H1 (cell line): ENCODE results near the gene RSAD1. TPM values are rescaled to one million over a fixed set of nuclear protein-coding genes. Genes with fewer than 3 reads are reported as not detected.
A peak's percentile ranks its signal among the peaks of the same experiment; 100 is the strongest.

ENCODE experiments used
- CTCF ChIA-PET: fragments of 300-600 bp; sonication (Branson Sonifier 250); formaldehyde crosslinking; loops from one replicate; lab custom pipeline; 2021; ENCODE audit not compliant: partially characterized antibody; lab: Charles Lee
- POLR2A ChIA-PET: fragments of 300-600 bp; sonication (Branson Sonifier 250); formaldehyde crosslinking; loops from one replicate; lab custom pipeline; 2021; ENCODE audit warnings: inconsistent platforms; ENCODE audit not compliant: partially characterized antibody; lab: Charles Lee
- DNase-seq, 2 experiments: peaks; one replicate each; pipeline versions ENCODE4 v3.0.0 to v3.0.0-alpha.2; 2010 to 2022; ENCODE audit warnings: low spot score in 2 of 2, low read depth in 1 of 2, mixed read lengths in 1 of 2
- FAIRE-seq: peaks from 2 replicates; lab custom pipeline; 2011; peaks lifted over from hg19 to GRCh38; lab: Jason Lieb, UNC
- H2AFZ ChIP-seq: 2 replicates; pipeline ENCODE4 v1.8.1; 2012; ENCODE audit warnings: low read length, inconsistent platforms
- H2AK5ac ChIP-seq: 2 replicates; pipeline ENCODE4 v1.6.1; 2013; ENCODE audit warnings: low read depth, low read length
- H2BK120ac ChIP-seq: replicated peaks from 2 replicates; pipeline ENCODE3; 2013; ENCODE audit warnings: low read depth, low read length, inconsistent platforms
- H2BK12ac ChIP-seq: 2 replicates; pipeline ENCODE4 v1.6.1; 2013; ENCODE audit warnings: low read depth, low read length
- H2BK15ac ChIP-seq: 2 replicates; pipeline ENCODE4 v1.6.1; 2013; ENCODE audit warnings: low read length
- H2BK20ac ChIP-seq: 2 replicates; pipeline ENCODE4 v1.6.1; 2013; ENCODE audit warnings: low read length
- H2BK5ac ChIP-seq: 2 replicates; pipeline ENCODE4 v1.6.1; 2013; ENCODE audit warnings: low read depth, low read length
- H3K14ac ChIP-seq: 2 replicates; pipeline ENCODE4 v1.6.1; 2013; ENCODE audit warnings: inconsistent platforms; ENCODE audit not compliant: insufficient read length
- H3K18ac ChIP-seq: 2 replicates; pipeline ENCODE4 v1.6.1; 2013; ENCODE audit warnings: low read length; ENCODE audit errors: extremely low read depth
- H3K23ac ChIP-seq: 2 replicates; pipeline ENCODE4 v1.6.1; 2013; ENCODE audit warnings: inconsistent platforms; ENCODE audit not compliant: insufficient read length
- H3K23me2 ChIP-seq: 2 replicates; pipeline ENCODE4 v1.6.1; 2013; ENCODE audit warnings: low read depth, low read length
- H3K27ac ChIP-seq: 2 replicates; pipeline ENCODE4 v1.6.1; 2011; ENCODE audit warnings: low read depth, low read length, inconsistent platforms
- H3K27me3 ChIP-seq, 4 experiments: replicated peaks in 1 of 4; 1 replicate in 1 of 4; 2 replicates in 3 of 4; pipeline versions ENCODE4 v1.6.1 to v1.8.1; 2011 to 2013; ENCODE audit warnings: low read length in 3 of 4, mild to moderate bottlenecking in 3 of 4, inconsistent platforms in 2 of 4, mixed read lengths in 2 of 4, moderate library complexity in 1 of 4; ENCODE audit not compliant: control insufficient read depth in 3 of 4, insufficient read depth in 3 of 4; ENCODE audit errors: extremely low read depth in 1 of 4
- H3K36me3 ChIP-seq, 4 experiments: 2 replicates each; pipeline versions ENCODE4 v1.6.1 to v1.8.1; 2011 to 2013; ENCODE audit warnings: mild to moderate bottlenecking in 4 of 4, low read length in 3 of 4, moderate library complexity in 2 of 4, control low read depth in 1 of 4, inconsistent platforms in 1 of 4; ENCODE audit not compliant: insufficient read depth in 4 of 4, control insufficient read depth in 2 of 4
- H3K4ac ChIP-seq: replicated peaks from 2 replicates; pipeline ENCODE3; 2013; ENCODE audit warnings: low read length, low read depth, mixed read lengths, inconsistent platforms; ENCODE audit not compliant: insufficient read length
- H3K4me1 ChIP-seq, 4 experiments: replicated peaks in 1 of 4; 1 replicate in 1 of 4; 2 replicates in 3 of 4; pipeline versions ENCODE4 v1.6.1 to v1.8.1; 2011 to 2013; ENCODE audit warnings: low read length in 3 of 4, inconsistent platforms in 2 of 4, mixed read lengths in 1 of 4; ENCODE audit not compliant: insufficient read depth in 4 of 4, control insufficient read depth in 3 of 4
- H3K4me2 ChIP-seq, 2 experiments: 2 replicates each; pipeline versions ENCODE4 v1.6.1 to v1.8.1; 2011 to 2013; ENCODE audit warnings: low read depth in 2 of 2, low read length in 2 of 2, control low read depth in 1 of 2, inconsistent platforms in 1 of 2, mild to moderate bottlenecking in 1 of 2; ENCODE audit not compliant: insufficient read depth in 1 of 2
- H3K4me3 ChIP-seq, 4 experiments: fragments of 200-600, 300-600 bp in 1 of 4; sonication (generic), shearing (Covaris generic), sonication (Bioruptor Twin) in 1 of 4; 2 replicates each; pipeline versions ENCODE4 v1.5.1 to v1.8.1; 2011 to 2016; ENCODE audit warnings: low read length in 4 of 4, low read depth in 3 of 4, control low read depth in 2 of 4, inconsistent platforms in 2 of 4, mild to moderate bottlenecking in 2 of 4, mixed read lengths in 1 of 4, moderate library complexity in 1 of 4; ENCODE audit not compliant: insufficient read depth in 2 of 4; ENCODE audit errors: extremely low read depth in 1 of 4
- H3K56ac ChIP-seq: replicated peaks from 2 replicates; pipeline ENCODE3; 2013; ENCODE audit warnings: low read depth, mild to moderate bottlenecking, mixed read lengths, low read length, inconsistent platforms; ENCODE audit not compliant: insufficient read length
- H3K79me1 ChIP-seq: 2 replicates; pipeline ENCODE4 v1.6.1; 2013; ENCODE audit warnings: low read depth, low read length, control low read depth
- H3K79me2 ChIP-seq, 2 experiments: 2 replicates each; pipeline versions ENCODE4 v1.6.1 to v1.8.1; 2012 to 2013; ENCODE audit warnings: low read length in 2 of 2, mild to moderate bottlenecking in 2 of 2, inconsistent platforms in 1 of 2; ENCODE audit not compliant: insufficient read depth in 2 of 2, control insufficient read depth in 1 of 2
- H3K9ac ChIP-seq, 4 experiments: replicated peaks in 1 of 4; 1 replicate in 1 of 4; 2 replicates in 3 of 4; pipeline versions ENCODE4 v1.6.1 to v1.8.1; 2011 to 2013; ENCODE audit warnings: low read depth in 3 of 4, low read length in 3 of 4, control low read depth in 2 of 4, mild to moderate bottlenecking in 2 of 4, moderate library complexity in 2 of 4, inconsistent platforms in 1 of 4; ENCODE audit errors: extremely low read depth in 1 of 4
- H3K9me3 ChIP-seq, 2 experiments: 2 replicates each; pipeline versions ENCODE4 v1.6.1 to v1.8.1; 2012 to 2013; ENCODE audit warnings: mild to moderate bottlenecking in 2 of 2, moderate library complexity in 2 of 2, control low read depth in 1 of 2, inconsistent platforms in 1 of 2, low read depth in 1 of 2, low read length in 1 of 2, mixed read lengths in 1 of 2; ENCODE audit not compliant: insufficient read depth in 2 of 2
- H4K20me1 ChIP-seq, 2 experiments: replicated peaks in 1 of 2; 2 replicates each; pipeline versions ENCODE3 to v1.8.1; 2011 to 2013; ENCODE audit warnings: inconsistent platforms in 2 of 2, low read length in 2 of 2, mild to moderate bottlenecking in 1 of 2; ENCODE audit not compliant: insufficient read depth in 2 of 2, control insufficient read depth in 1 of 2
- H4K5ac ChIP-seq: 2 replicates; pipeline ENCODE4 v1.6.1; 2013; ENCODE audit warnings: low read length, low read depth, mixed read lengths, inconsistent platforms; ENCODE audit not compliant: insufficient read length
- H4K8ac ChIP-seq: 2 replicates; pipeline ENCODE4 v1.8.0; 2013; ENCODE audit warnings: mild to moderate bottlenecking, moderate library complexity, low read length, inconsistent platforms; ENCODE audit not compliant: insufficient read depth; ENCODE audit errors: extremely low read depth
- H4K91ac ChIP-seq: replicated peaks from 2 replicates; pipeline ENCODE3; 2013; ENCODE audit warnings: low read length, mixed read lengths, inconsistent platforms; ENCODE audit not compliant: insufficient read length
- BCL11A ChIP-seq, 2 experiments: IDR thresholded peaks; one replicate each; pipeline ENCODE4 v1.6.1; 2011; ENCODE audit warnings: low read depth in 2 of 2, low read length in 2 of 2, mild to moderate bottlenecking in 2 of 2
- CHD1 ChIP-seq: IDR thresholded peaks from 2 replicates; pipeline ENCODE4 v1.6.1; 2012; ENCODE audit warnings: low read depth, low read length, improper control_type of control experiment
- CTCF ChIP-seq, 3 experiments: IDR thresholded peaks; 1 replicate in 2 of 3; 2 replicates in 1 of 3; pipeline versions ENCODE4 v1.5.1 to v1.6.1; 2011; ENCODE audit warnings: low read length in 3 of 3, mild to moderate bottlenecking in 3 of 3, inconsistent platforms in 2 of 3, low read depth in 1 of 3, moderate library complexity in 1 of 3; ENCODE audit not compliant: insufficient read depth in 1 of 3; ENCODE audit errors: control extremely low read depth in 1 of 3
- EGR1 ChIP-seq: IDR thresholded peaks from 2 replicates; pipeline ENCODE4 v1.6.1; 2011; ENCODE audit warnings: low read depth, low read length, borderline replicate concordance
- GABPA ChIP-seq: IDR thresholded peaks from 2 replicates; pipeline ENCODE4 v1.6.1; 2011; ENCODE audit warnings: mild to moderate bottlenecking, low read length, moderate library complexity, borderline replicate concordance; ENCODE audit not compliant: insufficient read depth
- HDAC6 ChIP-seq: IDR thresholded peaks from one replicate; pipeline ENCODE4 v1.7.1; 2012; ENCODE audit warnings: low read depth, mild to moderate bottlenecking, inconsistent platforms, low read length, moderate library complexity
- MAFK ChIP-seq: IDR thresholded peaks from 2 replicates; pipeline ENCODE4 v1.6.1; 2012; ENCODE audit warnings: low read depth, mild to moderate bottlenecking, improper control_type of control experiment, low read length
- MAX ChIP-seq: IDR thresholded peaks from 2 replicates; pipeline ENCODE4 v1.6.1; 2012; ENCODE audit warnings: inconsistent platforms
- POLR2A ChIP-seq, 2 experiments: IDR thresholded peaks; 1 replicate in 1 of 2; 2 replicates in 1 of 2; pipeline ENCODE4 v1.6.1; 2011; ENCODE audit warnings: low read depth in 2 of 2, low read length in 2 of 2, mild to moderate bottlenecking in 2 of 2; ENCODE audit errors: control extremely low read depth in 1 of 2
- SAP30 ChIP-seq: fragments of 300-600 bp; sonication (generic); IDR thresholded peaks from 2 replicates; pipeline ENCODE4 v1.7.1; 2012; ENCODE audit warnings: low read length, moderate library complexity, mild to moderate bottlenecking, inconsistent platforms; ENCODE audit not compliant: insufficient read depth, insufficient replicate concordance
- SP2 ChIP-seq: IDR thresholded peaks from 2 replicates; pipeline ENCODE4 v1.6.1; 2012; ENCODE audit warnings: mild to moderate bottlenecking, low read length, inconsistent platforms
- YY1 ChIP-seq: IDR thresholded peaks from 2 replicates; pipeline ENCODE4 v1.6.1; 2011; ENCODE audit warnings: low read depth, mild to moderate bottlenecking, low read length
- WGBS, 2 experiments: shearing (Covaris generic) in 1 of 2; methylation state at CpG; one replicate each; pipeline versions ENCODE4 v1.1.6 to v1.1.7; 2013 to 2015; ENCODE audit warnings: low lambda C conversion rate in 2 of 2, mixed read lengths in 2 of 2, inconsistent platforms in 1 of 2, low coverage in 1 of 2, missing lambda C conversion rate in 1 of 2; ENCODE audit not compliant: insufficient replicate concordance in 2 of 2, insufficient coverage in 1 of 2, insufficient read length in 1 of 2; ENCODE audit errors: extremely low coverage in 1 of 2, missing lambda C conversion rate in 1 of 2; 5-methylcytosine and 5-hydroxymethylcytosine counted together
- polyA plus RNA-seq, 7 experiments: library from polyadenylated mRNA; depleted of rRNA in 3 of 7; stranded (reverse) in 5 of 7; unstranded in 2 of 7; fragments of >200 nt in 5 of 7; fragments of 200-250 nt in 2 of 7; gene quantifications; 1 replicate in 5 of 7; 2 replicates in 1 of 7; 4 replicates in 1 of 7; pipeline versions ENCODE4 v1.2.1 to v1.2.3, GENCODE V29; 2011 to 2013; ENCODE audit warnings: missing spikeins in 2 of 7, mixed read lengths in 2 of 7
- total RNA-seq: library from RNA; stranded (reverse); fragmentation: NEBNext Ultra II Directional; extraction: Animal tissue kit (Norgen Biotek cat#: 25700); gene quantifications from 2 replicates; pipeline ENCODE4 v1.2.1, GENCODE V29; 2021

The RSAD1 gene
- total and polyA plus RNA-seq, 2 of the 8 experiments (the other 6 are each of a cell fraction or from before 2014, with no cell fraction given): 17.9 to 33.5 TPM

GRCh38 chr17:50514388-50514787 lies 35.7 kb downstream of the RSAD1 start:
- H2AK5ac ChIP-seq: no peak overlapping the region
- H2BK120ac ChIP-seq: no peak overlapping the region
- H3K27me3 ChIP-seq: no peaks in the 10 kb centered on the region; a peak in 1 of 7 replicates
- H3K9ac ChIP-seq: no peak overlapping the region
- DNase-seq (no peak), FAIRE-seq (no peak)
- H3K14ac ChIP-seq: no peak overlapping the region
- no peak overlapping the region for H4K91ac ChIP-seq
- H3K4me1 ChIP-seq: peaks cover 0 to 2% (median 0%) of the 10 kb centered on the region in 4 experiments; a peak in 2 of 7 replicates
- no peak overlapping the region for H3K56ac ChIP-seq
- ChIA-PET CTCF (interaction anchor here (0.8 to 1.4 kb wide), 4 partner anchors 13 to 31 kb away, joined by 3 to 8 read pairs (median 5); no protein-coding TSS in a partner anchor), POLR2A (interaction anchor here (1.2 to 1.8 kb wide), 2 partner anchors 9 to 26 kb away, joined by 4 to 5 read pairs; no protein-coding TSS in a partner anchor)
- no peak overlapping the region for H3K23ac ChIP-seq
- no peaks in the 10 kb centered on the region for H3K23me2 ChIP-seq
- H4K20me1 ChIP-seq: peaks cover 1 to 3% of the 10 kb centered on the region in 2 experiments
- no peak overlapping the region for H2BK5ac ChIP-seq
- WGBS, 2 experiments: 77% methylated on average over 3 of the region's 3 CpGs; no CpG with 5 or more reads in 1 of the 2 experiments
- H2BK15ac ChIP-seq: no peak overlapping the region
- no peak overlapping the region for H3K4me3 ChIP-seq
- H3K4ac ChIP-seq: no peak overlapping the region
- no peak overlapping the region for H3K4me2 ChIP-seq
- no peaks in the 10 kb centered on the region for H3K79me2 ChIP-seq
- H2AFZ ChIP-seq: no peak overlapping the region
- no peak overlapping the region for H2BK20ac ChIP-seq
- H3K9me3 ChIP-seq: no peaks in the 10 kb centered on the region
- no peak overlapping the region for H3K27ac ChIP-seq
- peak overlapping the region; percentile 60; the same call in 1 of the 2 replicates for H2BK12ac ChIP-seq
- no peak overlapping the region for H4K5ac ChIP-seq
- H4K8ac ChIP-seq: no peak overlapping the region
- no peaks in the 10 kb centered on the region for H3K79me1 ChIP-seq
- H3K18ac ChIP-seq: no peak overlapping the region; the same call in 1 of the 2 replicates
- H3K36me3 ChIP-seq: no peaks in the 10 kb centered on the region
- TF ChIP-seq MAFK: no peak
- TF ChIP-seq BCL11A (IDR thresholded peaks at IDR 0.05; ENCODE audit: low read depth in 2 of 2, low read length in 2 of 2): no peak
- no peak for TF ChIP-seq CTCF (IDR thresholded peaks at IDR 0.05; ENCODE audit: control extremely low read depth in 1 of 3, insufficient read depth in 1 of 3, low read depth in 1 of 3, low read length in 3 of 3)
- no peak for TF ChIP-seq SAP30
- TF ChIP-seq SP2: no peak
- TF ChIP-seq HDAC6: no peak
- TF ChIP-seq CHD1: no peak
- TF ChIP-seq POLR2A (IDR thresholded peaks at IDR 0.05; ENCODE audit: control extremely low read depth in 1 of 2, low read depth in 2 of 2, low read length in 2 of 2): no peak
- no peak for TF ChIP-seq EGR1
- no peak for TF ChIP-seq YY1
- no peak for TF ChIP-seq MAX
- TF ChIP-seq GABPA: no peak
